Activated CD4-positive, alpha-beta T cell treated with anti-CD3 and anti-CD28 coated beads for 36 hours (primary cell): ENCODE data around the gene ARSG. TPM values are rescaled to one million over a fixed set of nuclear protein-coding genes. Genes with fewer than 3 reads are reported as not detected.
"Not testable (repeated sequence)": the region's sequence is repeated elsewhere in the genome, so short reads cannot be mapped to it uniquely, and the experiment has no call there.

Experiments
- ATAC-seq: fragments of 200-7000 bp; cut with Tn5 transposase; one replicate; pipeline ENCODE4 v1.10.0; 2021; ENCODE audit warnings: mild to moderate bottlenecking, moderate library complexity
- CTCF ChIA-PET: fragments of 350-600 bp; sonication (Branson Sonifier 250); formaldehyde crosslinking; loops from one replicate; lab custom pipeline; 2021; ENCODE audit warnings: antibody characterized with exemption; lab: Charles Lee
- POLR2A ChIA-PET: fragments of 350-600 bp; sonication (Branson Sonifier 250); formaldehyde crosslinking; loops from one replicate; lab custom pipeline; 2021; ENCODE audit warnings: antibody characterized with exemption, inconsistent platforms; lab: Charles Lee
- DNase-seq: peaks from one replicate; pipeline ENCODE4 v3.0.0-alpha.2; 2020
- H3K27ac Mint-ChIP-seq: one replicate; pipeline ENCODE4 v1.8.0; 2021; ENCODE audit warnings: mixed read lengths
- H3K27me3 Mint-ChIP-seq: one replicate; pipeline ENCODE4 v1.8.0; 2021; ENCODE audit warnings: mixed read lengths
- H3K36me3 Mint-ChIP-seq: one replicate; pipeline ENCODE4 v1.8.0; 2021; ENCODE audit warnings: low read depth, mixed read lengths
- H3K4me1 Mint-ChIP-seq: one replicate; pipeline ENCODE4 v1.8.0; 2021; ENCODE audit warnings: mixed read lengths
- H3K4me3 Mint-ChIP-seq: one replicate; pipeline ENCODE4 v1.8.0; 2021; ENCODE audit warnings: mild to moderate bottlenecking, moderate library complexity, mixed read lengths
- H3K9me3 Mint-ChIP-seq: one replicate; pipeline ENCODE4 v1.8.0; 2021; ENCODE audit warnings: low read depth, mixed read lengths
- intact Hi-C, 2 experiments: fragments of 100-400 bp; cut with DNase I in 1 of 2; cut with micrococcal nuclease in 1 of 2; formaldehyde crosslinking; loops; one replicate each; pipeline versions ENCODE4 v1.14.2 to v1.15.1; 2022 to 2024; cut with DNase I, micrococcal nuclease
- total RNA-seq, 2 experiments: library from RNA; stranded (reverse); gene quantifications; one replicate each; pipeline ENCODE4 v1.2.3, GENCODE V29; 2021

The ARSG gene
- total RNA-seq, 2 experiments from 2014 or later, result 7.8 to 10.9 TPM

GRCh38 chr17:68396226-68397107 is 105.2 kb downstream of the ARSG start:
- peaks cover 3% of the 10 kb centered on the region for H3K9me3 Mint-ChIP-seq
- POLR2A ChIA-PET, result no interaction called here
- intact Hi-C loops, result loop anchor here in 1 of 2 experiments (5.0 kb wide), 1 partner anchor 41 kb away; no protein-coding TSS in a partner anchor
- H3K36me3 Mint-ChIP-seq, result peaks cover 11% of the 10 kb centered on the region
- no peak for ATAC-seq
- H3K4me3 Mint-ChIP-seq, result no peak overlapping the region
- no peak for DNase-seq
- CTCF ChIA-PET, result interaction anchor here (0.7 kb wide), 1 partner anchor 36 kb away, joined by 3 read pairs; no protein-coding TSS in a partner anchor
- no peak overlapping the region for H3K27ac Mint-ChIP-seq
- H3K27me3 Mint-ChIP-seq, result no peaks in the 10 kb centered on the region
- peaks cover 34% of the 10 kb centered on the region for H3K4me1 Mint-ChIP-seq

- intact Hi-C loops, result loop anchor here in 1 of 2 experiments (5.0 kb wide), 1 partner anchor 40 kb away; no protein-coding TSS in a partner anchor
- no peak for ATAC-seq
These were observed 105.8 kb downstream of the ARSG start for GRCh38 chr17:68397108-68397536.

GRCh38 chr17:68398691-68399637 is 107.7 kb downstream of the ARSG start:
- peaks cover 6% of the 10 kb centered on the region for H3K9me3 Mint-ChIP-seq
- peaks cover 11% of the 10 kb centered on the region for H3K36me3 Mint-ChIP-seq
- peaks cover 34% of the 10 kb centered on the region for H3K4me1 Mint-ChIP-seq
- peak; percentile 59 for DNase-seq
- intact Hi-C loops, result loop anchor here in 1 of 2 experiments (1.0 to 5.0 kb wide), 2 partner anchors 38 to 43 kb away; no protein-coding TSS in a partner anchor
- peak overlapping the region; percentile 82 for H3K27ac Mint-ChIP-seq
- peak overlapping the region; percentile 18 for H3K4me3 Mint-ChIP-seq
- CTCF ChIA-PET, result interaction anchor here (0.5 to 1.9 kb wide), 18 partner anchors 8 to 458 kb away, joined by 3 to 6 read pairs (median 4); partner anchors contain the start of gene WIPI1
- ATAC-seq, result peak; percentile 35
- no peaks in the 10 kb centered on the region for H3K27me3 Mint-ChIP-seq
- POLR2A ChIA-PET, result interaction anchor here (0.5 to 1.3 kb wide), 3 partner anchors 38 to 364 kb away, joined by 3 read pairs; partner anchors contain the start of genes ARSG, KPNA2 and SLC16A6

More at GRCh38 chr17:68397108-68397536, 105.8 kb downstream of the ARSG start:
- POLR2A ChIA-PET, result no interaction called here
- Mint-ChIP-seq H3K4me1 (peaks cover 34% of the 10 kb centered on the region), H3K36me3 (peaks cover 11% of the 10 kb centered on the region), H3K27me3 (no peaks in the 10 kb centered on the region), H3K4me3 (no peak overlapping the region), H3K27ac (no peak overlapping the region), H3K9me3 (peaks cover 3% of the 10 kb centered on the region)
- CTCF ChIA-PET, result interaction anchor here (0.7 kb wide), 1 partner anchor 37 kb away, joined by 3 read pairs; no protein-coding TSS in a partner anchor
- DNase-seq, result no peak

- Mint-ChIP-seq H3K9me3 (peaks cover 11% of the 10 kb centered on the region), H3K27me3 (no peaks in the 10 kb centered on the region), H3K36me3 (peaks cover 15% of the 10 kb centered on the region), H3K4me1 (peaks cover 34% of the 10 kb centered on the region), H3K4me3 (peak overlapping the region; percentile 38), H3K27ac (peak overlapping the region; percentile 83)
- ChIA-PET CTCF (interaction anchor here (0.7 to 1.9 kb wide), 11 partner anchors 12 to 137 kb away, joined by 3 to 6 read pairs (median 5); no protein-coding TSS in a partner anchor), POLR2A (interaction anchor here (1.3 kb wide), 1 partner anchor 109 kb away, joined by 3 read pairs; the partner anchor contains the start of genes ARSG and SLC16A6)
- peak; percentile 82 for ATAC-seq
- intact Hi-C loops, result loop anchor here (1.0 to 5.0 kb wide), 7 partner anchors 15 to 109 kb away; partner anchors contain the start of genes ARSG (in 1 of the 2) and SLC16A6 (in 1 of the 2)
- DNase-seq, result peak; percentile 69
These were observed 108.5 kb downstream of the ARSG start for GRCh38 chr17:68399638-68400403.

GRCh38 chr17:68400404-68400735 is 109.1 kb downstream of the ARSG start:
- DNase-seq (no peak), ATAC-seq (no peak)
- intact Hi-C loops, result loop anchor here (1.0 to 2.0 kb wide), 5 partner anchors 14 to 110 kb away; partner anchors contain the start of genes ARSG (in 1 of the 2) and SLC16A6 (in 1 of the 2)
- Mint-ChIP-seq H3K9me3 (peaks cover 14% of the 10 kb centered on the region), H3K27ac (peak overlapping the region; percentile 83), H3K36me3 (peaks cover 12% of the 10 kb centered on the region), H3K27me3 (no peaks in the 10 kb centered on the region), H3K4me1 (peaks cover 34% of the 10 kb centered on the region), H3K4me3 (no peak overlapping the region)
- ChIA-PET CTCF (interaction anchor here (1.6 to 1.7 kb wide), 3 partner anchors 31 to 36 kb away, joined by 4 to 6 read pairs (median 5); no protein-coding TSS in a partner anchor), POLR2A (interaction anchor here (1.3 kb wide), 1 partner anchor 109 kb away, joined by 3 read pairs; the partner anchor contains the start of genes ARSG and SLC16A6)

- peaks cover 19% of the 10 kb centered on the region for H3K9me3 Mint-ChIP-seq
- no peak overlapping the region for H3K27ac Mint-ChIP-seq
- H3K4me1 Mint-ChIP-seq, result peaks cover 34% of the 10 kb centered on the region
- H3K27me3 Mint-ChIP-seq, result no peaks in the 10 kb centered on the region
- ChIA-PET CTCF (interaction anchor here (1.6 kb wide), 1 partner anchor 31 kb away, joined by 5 read pairs; no protein-coding TSS in a partner anchor), POLR2A (no interaction called here)
- intact Hi-C loops, result loop anchor here (2.0 kb wide), 3 partner anchors 14 to 110 kb away; partner anchors contain the start of genes ARSG (in 1 of the 2) and SLC16A6 (in 1 of the 2)
- ATAC-seq (no peak), DNase-seq (no peak)
- H3K4me3 Mint-ChIP-seq, result no peak overlapping the region
- H3K36me3 Mint-ChIP-seq, result peaks cover 12% of the 10 kb centered on the region
These were observed 110.0 kb downstream of the ARSG start for GRCh38 chr17:68401288-68401687.

- ATAC-seq, result no peak
- no peak overlapping the region for H3K27ac Mint-ChIP-seq
- H3K4me1 Mint-ChIP-seq, result peaks cover 25% of the 10 kb centered on the region
- H3K36me3 Mint-ChIP-seq, result peaks cover 27% of the 10 kb centered on the region
- intact Hi-C loops, result no loop called here
- POLR2A ChIA-PET, result no interaction called here
- H3K27me3 Mint-ChIP-seq, result no peaks in the 10 kb centered on the region
- CTCF ChIA-PET, result interaction anchor here (1.0 kb wide), 1 partner anchor 33 kb away, joined by 3 read pairs; no protein-coding TSS in a partner anchor
- no peak overlapping the region for H3K4me3 Mint-ChIP-seq
- H3K9me3 Mint-ChIP-seq, result peaks cover 33% of the 10 kb centered on the region
- no peak for DNase-seq
These were observed 111.8 kb downstream of the ARSG start for GRCh38 chr17:68403122-68403521.

- H3K4me3 Mint-ChIP-seq, DNase-seq, CTCF ChIA-PET, ATAC-seq, H3K27me3 Mint-ChIP-seq, intact Hi-C loops, POLR2A ChIA-PET, H3K27ac Mint-ChIP-seq: not testable (repeated sequence)
- Mint-ChIP-seq H3K4me1 (peaks cover 20% of the 10 kb centered on the region), H3K36me3 (peaks cover 27% of the 10 kb centered on the region), H3K9me3 (peaks cover 33% of the 10 kb centered on the region)
These were observed 112.5 kb downstream of the ARSG start for GRCh38 chr17:68403837-68404236.

GRCh38 chr17:68407656-68408055 is 116.4 kb downstream of the ARSG start:
- H3K4me3 Mint-ChIP-seq, POLR2A ChIA-PET, intact Hi-C loops, ATAC-seq, DNase-seq, H3K27me3 Mint-ChIP-seq, H3K4me1 Mint-ChIP-seq, H3K27ac Mint-ChIP-seq: not testable (repeated sequence)
- H3K9me3 Mint-ChIP-seq, result peaks cover 35% of the 10 kb centered on the region
- CTCF ChIA-PET, result interaction anchor here (1.1 kb wide), 1 partner anchor 9 kb away, joined by 3 read pairs; no protein-coding TSS in a partner anchor
- peaks cover 27% of the 10 kb centered on the region for H3K36me3 Mint-ChIP-seq
